ENCODE data around the gene GPR17.

The GPR17 gene

GRCh38 chr2:127657232-127657595, 11.3 kb downstream of the GPR17 start:
- no peak for DNase-seq

DNA sequence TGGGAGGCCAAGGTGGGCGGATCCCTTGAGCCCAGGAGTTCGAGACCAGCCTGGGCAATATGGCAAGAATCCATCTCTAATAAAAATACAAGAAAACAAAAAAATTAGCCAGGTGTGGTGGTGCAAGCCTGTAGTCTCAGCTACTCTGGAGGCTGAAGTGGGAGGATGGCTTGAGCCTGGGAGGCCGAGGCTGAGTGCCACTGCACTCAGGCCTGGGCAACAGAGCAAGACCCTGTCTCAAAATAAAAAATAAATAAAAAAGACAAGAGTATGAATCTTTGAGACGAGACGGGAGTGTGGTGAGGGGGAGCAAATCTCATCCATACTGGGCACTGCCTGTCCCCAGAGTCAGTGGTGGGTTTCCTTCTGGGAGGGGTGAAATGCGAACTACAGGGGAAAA, 12.2 kb downstream of the GPR17 start:
- DNase-seq, result no peak

GRCh38 chr2:127658641-127659407, 12.9 kb downstream of the GPR17 start:
- DNase-seq, result no peak

DNA sequence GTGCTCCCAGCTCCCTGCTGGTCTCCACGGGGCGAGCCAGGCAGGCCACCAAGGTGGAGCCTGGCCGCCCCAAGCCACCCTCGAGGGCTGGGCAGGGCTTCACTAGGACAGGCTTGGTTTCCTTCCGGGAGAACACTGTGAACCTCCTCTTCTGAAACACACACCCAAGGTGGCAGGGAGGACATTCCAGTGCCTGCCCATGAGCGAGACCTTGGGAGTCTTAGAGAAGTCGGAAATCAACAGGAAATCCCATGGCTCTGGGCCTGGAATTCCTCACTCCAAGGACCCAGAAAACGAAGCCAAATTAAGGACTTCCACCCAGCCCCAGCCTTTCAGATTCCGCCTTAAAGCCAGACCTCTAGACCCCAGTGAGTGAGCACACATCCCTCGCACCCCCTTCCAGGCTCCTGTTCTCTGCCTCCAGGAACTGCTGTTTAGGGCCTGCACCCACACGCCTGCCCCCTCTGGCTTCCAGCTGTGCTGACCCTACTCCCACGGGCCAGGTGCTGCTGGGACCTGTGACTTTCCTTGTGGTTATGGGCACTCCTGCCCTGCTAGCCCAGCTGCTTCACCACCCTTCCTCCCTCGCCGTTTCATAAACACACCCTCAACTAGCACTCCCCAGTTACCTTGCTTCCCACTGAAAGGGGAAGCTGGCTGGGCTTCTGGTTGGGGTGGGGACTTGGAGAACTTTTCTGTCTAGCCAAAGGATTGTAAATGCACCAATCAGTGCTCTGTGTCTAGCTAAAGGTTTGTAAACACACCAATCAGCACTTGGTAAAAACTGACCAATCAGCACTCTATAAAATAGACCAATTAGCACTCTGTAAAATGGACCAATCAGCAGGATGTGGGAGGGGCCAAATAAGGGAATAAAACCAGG, 13.7 kb downstream of the GPR17 start:
- no peak for DNase-seq

DNA sequence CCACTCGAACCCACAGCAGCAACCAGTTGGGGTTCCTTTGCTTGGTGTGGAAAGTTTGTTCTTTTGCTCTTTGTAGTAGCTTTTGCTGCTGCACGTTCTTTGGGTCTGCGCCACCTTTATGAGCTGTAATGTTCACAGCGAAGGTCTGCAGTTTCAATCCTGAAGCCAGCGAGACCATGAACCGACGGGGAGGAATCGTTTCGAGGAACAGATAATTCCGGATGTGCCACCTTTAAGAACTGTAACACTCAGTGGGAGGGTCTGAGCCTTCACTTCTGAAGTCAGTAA, 14.3 kb downstream of the GPR17 start:
- DNase-seq, result no peak

GRCh38 chr2:127661072-127661649, 15.2 kb downstream of the GPR17 start:
- DNase-seq, result no peak

DNA sequence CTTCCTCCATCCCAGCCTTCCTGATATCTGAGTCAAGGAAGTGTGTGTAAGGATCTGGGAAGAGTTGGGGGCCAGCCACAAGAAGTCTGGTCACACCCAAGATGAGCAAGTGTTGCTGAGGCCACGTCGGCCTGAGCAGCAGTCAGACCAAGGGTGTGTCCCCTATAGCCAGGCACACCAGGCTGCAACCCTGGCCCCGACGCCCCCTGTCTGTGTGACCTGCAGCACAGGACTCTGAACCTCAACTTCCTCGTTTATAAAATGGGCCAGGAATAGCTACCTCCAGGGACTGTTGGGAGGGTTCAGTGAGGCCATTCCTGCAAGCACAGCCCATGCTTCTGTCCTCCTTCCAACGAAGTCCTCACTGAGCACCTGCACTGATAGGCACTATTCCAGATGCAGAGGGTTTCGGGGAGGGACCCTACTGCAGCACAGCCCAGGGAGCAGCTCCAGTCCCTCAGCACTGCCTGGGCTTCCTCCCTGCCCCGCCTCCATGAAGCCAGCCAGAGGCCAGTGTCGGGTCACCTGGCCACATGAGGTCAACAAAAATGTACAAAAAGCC, 16.1 kb downstream of the GPR17 start:
- DNase-seq, result no peak

GRCh38 chr2:127662937-127663565, 17.1 kb downstream of the GPR17 start:
- DNase-seq, result no peak

DNA sequence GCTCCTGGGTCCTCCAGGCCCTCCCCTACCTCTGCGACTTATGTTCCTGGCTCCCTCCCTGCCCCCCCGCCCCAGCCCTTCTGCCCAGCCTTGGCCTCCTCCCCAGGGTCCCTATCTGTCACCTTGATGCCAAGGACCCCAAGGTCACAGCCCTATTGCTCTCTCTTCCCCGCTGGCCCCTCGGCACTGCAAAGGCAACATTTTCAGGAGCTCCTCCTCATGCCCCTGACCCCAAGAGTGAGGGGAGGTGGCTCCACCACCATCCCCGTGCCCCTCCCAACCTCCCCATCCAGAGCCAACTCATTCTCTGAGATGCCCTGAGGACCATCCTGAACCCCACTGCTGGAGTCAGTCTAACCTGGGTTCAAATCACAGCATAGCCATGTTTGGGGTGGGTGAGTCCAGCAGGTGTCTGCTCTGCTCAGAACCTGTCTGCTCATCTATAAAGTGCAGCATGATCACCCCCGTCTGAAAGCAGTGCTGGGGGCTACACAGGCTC, 17.7 kb downstream of the GPR17 start:
- no peak for DNase-seq

DNA sequence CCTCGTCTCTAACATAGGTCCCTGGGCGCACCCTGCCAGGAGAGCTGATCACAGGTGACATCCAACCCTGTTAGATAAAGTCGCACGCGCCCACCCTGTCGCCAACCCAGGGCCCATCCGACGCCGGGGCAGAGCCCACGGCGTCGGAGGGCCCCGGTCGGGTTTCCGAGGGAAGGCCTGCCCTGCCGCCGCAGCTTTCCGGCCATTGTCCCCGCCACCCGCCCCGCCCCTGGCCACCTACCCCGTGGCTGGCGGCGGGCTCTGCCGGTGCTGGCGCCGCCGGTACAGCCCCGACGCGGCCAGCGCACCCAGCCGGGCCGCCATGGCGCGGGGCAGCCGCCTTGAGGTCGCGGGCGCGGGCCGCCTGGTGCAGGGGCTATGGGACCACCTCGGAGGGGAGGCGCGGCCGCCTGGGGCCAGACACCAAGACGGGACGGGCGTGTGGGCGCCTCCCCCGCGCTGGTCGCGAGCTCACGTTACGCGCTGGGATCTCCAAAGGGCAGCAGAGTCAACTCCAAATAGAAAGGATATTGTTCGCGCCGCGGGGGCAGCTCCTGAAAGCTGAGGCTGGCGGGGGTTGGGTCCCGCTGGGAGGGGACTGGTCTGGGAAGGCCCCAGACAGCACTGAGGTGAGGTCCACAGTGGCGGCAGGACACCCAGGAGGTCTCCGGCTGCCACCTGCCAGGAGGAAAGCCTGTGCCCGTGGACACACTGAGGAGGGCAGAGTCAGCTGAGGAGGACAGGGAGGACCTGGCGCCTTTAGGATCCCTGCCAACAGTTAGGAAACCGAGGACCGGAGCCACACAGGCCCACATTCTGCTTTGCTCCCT, 18.3 kb downstream of the GPR17 start:
- DNase-seq, result no peak

- no peak for DNase-seq
These were observed 18.9 kb downstream of the GPR17 start for GRCh38 chr2:127664895-127665225.

- no peak for DNase-seq
These were observed 19.4 kb downstream of the GPR17 start for GRCh38 chr2:127665267-127665893.

DNA sequence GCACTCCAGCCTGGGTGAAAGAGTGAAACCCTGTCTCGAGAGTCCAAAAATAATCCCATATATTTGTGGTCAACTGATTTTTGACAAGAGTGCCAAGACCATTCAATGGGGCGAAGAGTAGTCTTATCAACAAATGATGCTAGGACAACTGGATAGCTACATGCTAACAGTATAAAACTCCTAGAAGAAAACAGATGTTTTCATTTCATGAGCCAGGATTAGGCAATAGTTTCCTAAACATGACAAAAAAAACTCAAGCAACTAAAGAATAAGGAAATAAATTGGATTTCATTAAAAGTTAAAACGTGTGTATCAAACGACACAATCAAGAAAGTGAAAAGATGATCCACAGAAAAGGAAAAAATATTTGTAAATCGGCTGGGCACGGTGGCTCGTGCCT, 23.1 kb downstream of the GPR17 start:
- DNase-seq, result no peak

- DNase-seq, result no peak
These were observed 24.4 kb downstream of the GPR17 start for GRCh38 chr2:127670055-127670956.

DNA sequence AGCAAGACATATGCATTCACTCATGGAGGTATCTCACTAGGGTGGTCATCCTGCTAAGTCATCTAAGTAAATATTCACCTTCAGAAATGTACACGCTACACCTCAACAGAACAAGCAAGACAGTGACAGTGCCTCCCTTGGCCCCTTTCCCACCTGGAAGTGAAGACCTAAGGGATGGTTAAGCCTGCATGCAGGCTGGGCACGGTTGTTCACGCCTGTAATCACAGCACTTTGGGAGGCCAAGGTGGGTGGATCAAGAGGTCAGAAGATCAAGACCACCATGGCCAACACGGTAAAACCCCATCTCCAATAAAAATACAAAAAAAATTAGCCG, 25.0 kb downstream of the GPR17 start:
- DNase-seq, result no peak

GRCh38 chr2:127671557-127672302, 25.8 kb downstream of the GPR17 start:
- no peak for DNase-seq

GRCh38 chr2:127672341-127673224, 26.6 kb downstream of the GPR17 start:
- no peak for DNase-seq

DNA sequence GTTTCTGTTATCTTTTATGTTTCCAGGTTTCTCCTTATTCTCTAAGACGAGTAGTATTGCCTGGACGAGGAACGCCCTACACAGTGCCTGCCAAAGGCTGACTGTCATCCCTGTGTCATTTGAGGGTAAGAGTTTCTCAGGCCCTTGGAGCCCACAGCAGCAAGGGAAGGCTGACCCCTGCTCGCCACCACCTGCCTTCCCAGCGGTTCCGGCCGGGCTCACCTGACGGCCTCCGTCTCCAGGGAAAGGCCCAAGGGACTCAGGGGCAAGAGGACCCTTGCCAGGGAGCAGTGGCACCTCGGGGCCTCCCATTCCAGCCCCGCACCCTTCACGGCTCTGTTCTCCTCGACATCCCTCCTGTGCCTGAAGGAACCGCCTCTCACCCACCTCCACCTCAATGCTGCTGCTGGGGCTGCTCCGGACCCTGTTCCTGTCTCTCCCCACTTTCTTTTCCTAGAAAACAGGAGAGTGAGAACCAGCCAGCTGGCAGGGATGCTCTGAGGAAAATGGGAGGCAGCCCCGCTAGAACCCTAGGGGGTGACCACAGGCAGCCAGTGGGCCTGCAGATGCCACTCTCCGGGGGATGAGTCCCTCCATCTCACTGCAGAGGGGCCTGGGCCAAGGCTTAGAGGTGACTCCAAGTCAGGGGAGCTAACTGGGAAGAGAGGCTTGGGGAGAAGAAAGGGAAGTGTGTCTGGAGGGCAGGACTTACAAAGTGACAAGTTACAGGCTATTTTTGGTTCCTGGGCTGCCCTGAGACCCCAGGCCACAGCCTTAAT, 27.5 kb downstream of the GPR17 start:
- DNase-seq, result no peak

Measured in cerebellar nuclear complex (tissue), 1 donor.